NT2/D1 (cell line): ENCODE data around the gene ELOVL6.

Experiments used
- DNase-seq: peaks from one replicate; pipeline ENCODE4 v3.0.0-alpha.2; 2011; ENCODE audit warnings: low read depth, low spot score
- H3K27me3 ChIP-seq: 2 replicates; pipeline ENCODE4 v1.6.0; 2011; ENCODE audit warnings: mild to moderate bottlenecking; ENCODE audit not compliant: insufficient read length, insufficient read depth
- H3K36me3 ChIP-seq: 2 replicates; pipeline ENCODE4 v1.6.1; 2011; ENCODE audit warnings: mild to moderate bottlenecking, low read length, mixed read lengths; ENCODE audit not compliant: insufficient read depth, insufficient read length
- H3K4me1 ChIP-seq: 2 replicates; pipeline ENCODE4 v1.5.1; 2011; ENCODE audit not compliant: insufficient read depth, insufficient read length
- H3K4me3 ChIP-seq: 2 replicates; pipeline ENCODE4 v1.5.1; 2011; ENCODE audit warnings: low read depth; ENCODE audit not compliant: insufficient read length
- H3K9ac ChIP-seq: 2 replicates; pipeline ENCODE4 v1.6.0; 2011; ENCODE audit warnings: low read depth; ENCODE audit not compliant: insufficient read length
- H3K9me3 ChIP-seq: 2 replicates; pipeline ENCODE4 v1.5.1; 2011; ENCODE audit warnings: mild to moderate bottlenecking, low read length; ENCODE audit not compliant: insufficient read depth
- SUZ12 ChIP-seq: IDR thresholded peaks from 2 replicates; pipeline ENCODE4 v1.6.1; 2011; ENCODE audit not compliant: insufficient read length, insufficient read depth; ENCODE audit errors: extremely low read depth
- YY1 ChIP-seq: IDR thresholded peaks from 2 replicates; pipeline ENCODE4 v1.6.1; 2011; ENCODE audit not compliant: insufficient read length, insufficient read depth
- ZNF274 ChIP-seq: IDR thresholded peaks from 2 replicates; pipeline ENCODE4 v1.6.1; 2011; ENCODE audit warnings: mild to moderate bottlenecking, low read depth, low read length

ELOVL6 gene

DNA sequence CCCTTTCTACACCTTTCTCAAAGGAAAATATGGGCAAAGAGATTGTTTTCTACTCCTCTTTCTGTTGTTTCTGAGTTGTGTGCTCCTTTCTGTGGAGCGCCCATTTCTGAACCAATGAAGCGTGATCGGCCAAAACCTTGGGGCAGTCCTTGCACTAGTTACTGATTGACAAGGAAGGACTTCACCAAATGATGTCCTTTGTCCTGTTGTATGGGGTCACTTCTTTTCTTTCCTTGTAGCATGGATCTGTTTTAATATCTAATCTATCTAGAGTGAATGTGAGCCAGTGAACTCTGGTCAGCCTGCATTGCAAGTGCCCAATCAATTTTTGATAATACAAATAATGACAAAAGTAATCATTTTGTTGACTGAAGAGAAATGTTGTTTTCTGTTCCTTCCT lies 191.2 kb downstream of the ELOVL6 start:
- H3K36me3 ChIP-seq: no peaks in the 10 kb centered on the region
- DNase-seq: no peak
- TF ChIP-seq SUZ12 (no peak), ZNF274 (no peak), YY1 (no peak)
- H3K27me3 ChIP-seq: no peaks in the 10 kb centered on the region
- H3K9ac ChIP-seq: no peak overlapping the region
- no peak overlapping the region for H3K4me3 ChIP-seq
- H3K9me3 ChIP-seq: no peaks in the 10 kb centered on the region
- peaks cover 3% of the 10 kb centered on the region for H3K4me1 ChIP-seq

DNA sequence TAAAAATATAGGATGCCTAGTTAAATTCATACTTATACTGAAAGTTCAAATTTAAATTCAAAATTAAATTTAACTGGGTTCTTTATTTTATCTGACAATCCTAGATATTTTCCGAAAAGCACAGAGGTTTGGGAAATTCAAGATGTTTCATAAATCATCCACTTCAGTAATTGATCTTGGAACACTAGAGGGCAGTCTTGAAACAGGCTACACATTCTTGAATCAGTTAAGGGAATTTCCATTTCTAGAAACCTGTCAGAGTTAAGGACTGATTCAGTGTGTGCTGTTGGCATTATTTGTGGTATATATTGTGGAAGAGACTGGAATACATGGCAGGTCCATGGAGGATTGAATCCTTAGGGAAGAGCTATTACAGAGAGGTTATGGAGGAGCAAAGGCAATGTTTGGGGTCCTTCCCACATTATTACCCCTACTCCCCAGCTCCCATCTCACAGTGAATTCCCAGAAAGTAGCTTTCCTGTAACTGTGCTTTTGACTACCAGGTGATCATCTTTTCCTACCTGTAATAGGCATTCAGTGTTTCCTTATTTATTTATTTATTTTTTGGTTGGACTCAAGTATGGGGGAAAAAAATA lies 192.9 kb downstream of the ELOVL6 start:
- Histone ChIP-seq H3K27me3 (no peaks in the 10 kb centered on the region), H3K4me3 (no peak overlapping the region), H3K36me3 (no peaks in the 10 kb centered on the region), H3K9me3 (no peaks in the 10 kb centered on the region), H3K4me1 (peaks cover 3% of the 10 kb centered on the region), H3K9ac (no peak overlapping the region)
- TF ChIP-seq ZNF274: no peak
- no peak for TF ChIP-seq SUZ12
- TF ChIP-seq YY1: no peak
- peak; percentile 16 for DNase-seq

DNA sequence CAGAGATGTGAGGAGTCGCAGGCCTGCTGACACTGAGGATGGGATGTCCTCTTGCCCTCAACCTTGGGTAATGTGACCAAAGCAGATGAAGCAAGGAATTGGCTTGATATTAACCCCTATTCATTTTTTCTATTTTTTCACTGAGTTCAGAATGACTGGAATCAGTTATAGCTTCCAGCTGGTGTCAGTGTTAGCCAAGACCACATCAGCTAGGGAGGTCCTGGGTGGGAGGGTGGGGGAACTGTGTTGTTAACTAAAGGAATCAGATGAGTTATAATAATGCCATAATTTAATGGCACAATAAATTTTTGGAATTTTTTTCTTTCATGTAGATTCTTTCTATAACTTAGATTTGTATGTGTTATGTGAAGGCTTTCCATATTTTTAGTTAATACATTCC lies 193.9 kb downstream of the ELOVL6 start:
- no peak for TF ChIP-seq SUZ12
- TF ChIP-seq YY1: no peak
- TF ChIP-seq ZNF274: no peak

DNA sequence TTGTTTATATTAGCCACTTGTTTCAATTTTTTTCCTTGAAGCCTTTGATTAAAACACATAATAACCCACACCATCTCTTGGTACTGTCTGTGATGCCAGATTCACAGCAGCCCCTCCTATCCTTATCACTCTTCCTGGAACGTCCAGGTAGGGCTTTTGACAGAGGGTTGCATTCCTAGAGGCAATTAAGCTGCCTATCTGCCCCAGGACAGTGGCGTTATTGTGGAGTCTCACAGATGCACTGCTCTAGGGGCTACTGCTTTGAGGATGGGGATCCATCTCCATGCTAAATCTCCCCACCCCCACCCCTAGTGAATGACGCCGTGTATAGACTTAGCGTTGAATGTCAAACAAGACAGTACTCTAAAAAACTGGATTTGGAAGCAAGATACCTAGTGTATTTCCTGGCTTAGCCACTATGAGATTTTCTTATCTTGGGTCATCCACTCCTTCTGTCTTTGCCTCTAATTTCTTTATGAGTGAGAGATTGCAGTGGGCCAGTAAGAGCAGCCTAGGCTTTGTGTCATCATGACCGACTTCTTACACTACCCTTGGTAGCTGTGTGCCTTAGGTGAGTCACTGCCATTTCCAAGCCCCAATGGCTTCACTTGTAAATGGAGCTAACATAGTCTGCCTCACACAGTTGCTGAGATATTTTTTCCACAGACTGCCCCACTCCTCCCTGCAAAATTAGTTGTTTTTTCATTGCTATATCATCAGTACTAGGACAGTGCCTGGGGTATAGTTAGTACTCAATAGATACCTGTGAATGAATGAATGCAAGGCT lies 194.8 kb downstream of the ELOVL6 start:
- no peak for DNase-seq
- TF ChIP-seq YY1 (no peak), ZNF274 (no peak), SUZ12 (no peak)
- H3K4me3 ChIP-seq: no peak overlapping the region
- no peaks in the 10 kb centered on the region for H3K36me3 ChIP-seq
- H3K27me3 ChIP-seq: no peaks in the 10 kb centered on the region
- no peaks in the 10 kb centered on the region for H3K9me3 ChIP-seq
- H3K4me1 ChIP-seq: no peaks in the 10 kb centered on the region
- H3K9ac ChIP-seq: no peak overlapping the region

More for the DNA sequence above, 193.9 kb downstream of the ELOVL6 start:
- no peak for DNase-seq
- Histone ChIP-seq H3K36me3 (no peaks in the 10 kb centered on the region), H3K4me1 (peaks cover 2% of the 10 kb centered on the region), H3K27me3 (no peaks in the 10 kb centered on the region), H3K4me3 (no peak overlapping the region), H3K9ac (no peak overlapping the region), H3K9me3 (no peaks in the 10 kb centered on the region)

DNA sequence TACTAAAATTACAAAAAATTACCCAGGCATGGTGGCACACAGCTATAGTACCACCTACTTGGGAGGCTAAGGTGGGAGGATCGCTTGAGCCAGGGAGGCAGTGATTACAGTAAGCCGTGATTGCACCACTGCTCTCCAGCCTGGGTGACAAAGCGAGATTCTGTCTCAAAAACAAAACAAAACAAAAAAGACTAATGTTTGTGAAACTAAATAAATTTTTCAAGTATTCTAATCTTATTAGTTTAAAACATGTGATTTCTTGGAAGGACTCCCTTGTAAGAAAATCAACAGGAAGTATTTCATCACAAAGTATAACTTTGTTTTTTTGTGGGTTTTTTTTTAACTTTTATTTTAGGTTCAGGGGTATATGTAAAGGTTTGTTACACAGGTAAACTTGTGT lies 196.1 kb downstream of the ELOVL6 start:
- no peaks in the 10 kb centered on the region for H3K9me3 ChIP-seq

DNA sequence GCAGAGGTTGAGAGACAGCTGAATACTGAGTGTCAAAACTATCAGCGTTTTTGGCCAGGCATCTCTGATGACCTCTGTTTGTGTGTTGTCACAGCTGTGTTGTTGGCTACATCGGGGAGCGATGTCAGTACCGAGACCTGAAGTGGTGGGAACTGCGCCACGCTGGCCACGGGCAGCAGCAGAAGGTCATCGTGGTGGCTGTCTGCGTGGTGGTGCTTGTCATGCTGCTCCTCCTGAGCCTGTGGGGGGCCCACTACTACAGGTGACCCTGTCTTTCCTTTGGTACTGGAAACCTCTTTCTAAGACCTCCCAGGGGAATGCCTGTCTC lies 198.9 kb downstream of the ELOVL6 start:
- Histone ChIP-seq H3K9me3 (no peaks in the 10 kb centered on the region), H3K27me3 (no peaks in the 10 kb centered on the region), H3K4me1 (no peaks in the 10 kb centered on the region), H3K9ac (no peak overlapping the region), H3K4me3 (no peak overlapping the region), H3K36me3 (peaks cover 3% of the 10 kb centered on the region)
- DNase-seq: no peak
- no peak for TF ChIP-seq SUZ12
- no peak for TF ChIP-seq YY1
- no peak for TF ChIP-seq ZNF274

More for the DNA sequence above, 196.1 kb downstream of the ELOVL6 start:
- H3K4me1 ChIP-seq: no peaks in the 10 kb centered on the region
- no peaks in the 10 kb centered on the region for H3K27me3 ChIP-seq
- no peak overlapping the region for H3K9ac ChIP-seq
- H3K4me3 ChIP-seq: no peak overlapping the region
- no peaks in the 10 kb centered on the region for H3K36me3 ChIP-seq
- TF ChIP-seq SUZ12 (no peak), ZNF274 (no peak), YY1 (no peak)
- DNase-seq: no peak

DNA sequence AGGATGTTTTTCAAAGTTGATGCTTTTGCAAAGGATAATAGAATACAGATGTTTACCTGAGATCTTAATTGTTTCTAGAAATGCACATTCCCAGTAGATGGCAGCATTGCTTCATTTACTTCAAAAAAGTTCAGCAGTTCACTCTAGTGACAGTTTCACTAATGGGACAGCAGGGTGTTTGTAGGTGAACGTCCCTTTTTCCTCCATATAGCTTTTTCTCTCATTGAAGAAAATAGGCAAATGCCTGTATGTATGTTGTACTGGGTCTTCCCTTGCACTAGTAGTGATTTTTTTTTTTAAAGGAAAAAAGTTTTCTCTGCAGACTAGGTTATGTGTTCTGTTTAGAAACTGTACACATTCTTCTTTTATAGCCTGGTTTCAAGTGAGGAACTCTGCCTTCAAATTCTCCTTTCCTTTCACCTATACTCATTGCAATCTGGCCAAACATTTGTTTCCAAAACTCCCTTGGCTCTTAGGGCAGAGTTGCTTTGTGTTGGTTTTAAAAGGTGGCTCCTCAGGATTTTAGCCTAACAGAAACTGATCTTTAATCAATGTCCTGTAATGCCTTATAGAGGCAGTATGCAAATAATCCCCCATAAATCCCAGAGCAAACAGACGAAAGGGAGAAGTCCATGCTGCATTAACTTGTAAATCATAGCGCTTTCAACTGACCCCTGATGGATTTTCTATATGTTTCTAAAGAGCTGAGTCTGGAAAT lies 199.4 kb downstream of the ELOVL6 start:
- Histone ChIP-seq H3K4me1 (no peaks in the 10 kb centered on the region), H3K27me3 (no peaks in the 10 kb centered on the region), H3K9ac (no peak overlapping the region), H3K4me3 (no peak overlapping the region), H3K9me3 (no peaks in the 10 kb centered on the region), H3K36me3 (peaks cover 3% of the 10 kb centered on the region)
- peak; percentile 33 for DNase-seq
- TF ChIP-seq ZNF274: no peak
- no peak for TF ChIP-seq YY1
- TF ChIP-seq SUZ12: no peak
